ENCODE data around the gene PPM1D.

GRCh38 chr17:60641810-60642220, 41.8 kb downstream of the PPM1D start:
- peak; percentile 73 to 78 for TF ChIP-seq CTCF (conservative IDR thresholded peaks at IDR 0.05; ENCODE audit: low read depth in 2 of 2)
- TF ChIP-seq, protein P1, sequence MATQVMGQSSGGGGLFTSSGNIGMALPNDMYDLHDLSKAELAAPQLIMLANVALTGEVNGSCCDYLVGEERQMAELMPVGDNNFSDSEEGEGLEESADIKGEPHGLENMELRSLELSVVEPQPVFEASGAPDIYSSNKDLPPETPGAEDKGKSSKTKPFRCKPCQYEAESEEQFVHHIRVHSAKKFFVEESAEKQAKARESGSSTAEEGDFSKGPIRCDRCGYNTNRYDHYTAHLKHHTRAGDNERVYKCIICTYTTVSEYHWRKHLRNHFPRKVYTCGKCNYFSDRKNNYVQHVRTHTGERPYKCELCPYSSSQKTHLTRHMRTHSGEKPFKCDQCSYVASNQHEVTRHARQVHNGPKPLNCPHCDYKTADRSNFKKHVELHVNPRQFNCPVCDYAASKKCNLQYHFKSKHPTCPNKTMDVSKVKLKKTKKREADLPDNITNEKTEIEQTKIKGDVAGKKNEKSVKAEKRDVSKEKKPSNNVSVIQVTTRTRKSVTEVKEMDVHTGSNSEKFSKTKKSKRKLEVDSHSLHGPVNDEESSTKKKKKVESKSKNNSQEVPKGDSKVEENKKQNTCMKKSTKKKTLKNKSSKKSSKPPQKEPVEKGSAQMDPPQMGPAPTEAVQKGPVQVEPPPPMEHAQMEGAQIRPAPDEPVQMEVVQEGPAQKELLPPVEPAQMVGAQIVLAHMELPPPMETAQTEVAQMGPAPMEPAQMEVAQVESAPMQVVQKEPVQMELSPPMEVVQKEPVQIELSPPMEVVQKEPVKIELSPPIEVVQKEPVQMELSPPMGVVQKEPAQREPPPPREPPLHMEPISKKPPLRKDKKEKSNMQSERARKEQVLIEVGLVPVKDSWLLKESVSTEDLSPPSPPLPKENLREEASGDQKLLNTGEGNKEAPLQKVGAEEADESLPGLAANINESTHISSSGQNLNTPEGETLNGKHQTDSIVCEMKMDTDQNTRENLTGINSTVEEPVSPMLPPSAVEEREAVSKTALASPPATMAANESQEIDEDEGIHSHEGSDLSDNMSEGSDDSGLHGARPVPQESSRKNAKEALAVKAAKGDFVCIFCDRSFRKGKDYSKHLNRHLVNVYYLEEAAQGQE (IDR thresholded peaks at IDR 0.05; ENCODE audit: unreplicated experiment): no peak
- no peak for TF ChIP-seq POLR2AphosphoS5 (IDR thresholded peaks at IDR 0.05; ENCODE audit: low read depth)
- no peak for TF ChIP-seq EZH2 (IDR thresholded peaks at IDR 0.05; ENCODE audit: low read depth, unreplicated experiment)
- no peak for TF ChIP-seq EZH2phosphoT487 (IDR thresholded peaks at IDR 0.05; ENCODE audit: unreplicated experiment)
- TF ChIP-seq CREB1 (CRISPR knock-in tag; IDR thresholded peaks at IDR 0.05; ENCODE audit: low read depth): no peak
- TF ChIP-seq ZNF114 (CRISPR knock-in tag; IDR thresholded peaks at IDR 0.05): no peak
- no peak for TF ChIP-seq ETS1 (IDR thresholded peaks at IDR 0.05)
- TF ChIP-seq NANOG (IDR thresholded peaks at IDR 0.05; ENCODE audit: borderline replicate concordance): no peak
- TF ChIP-seq ZNF331 (CRISPR knock-in tag; IDR thresholded peaks at IDR 0.05; ENCODE audit: low read depth): no peak
- no peak for TF ChIP-seq JUNB (IDR thresholded peaks at IDR 0.05; ENCODE audit: unreplicated experiment)

Measured in GM23338 (cell line).